HG02642 (cell line): Measurements from ENCODE around the gene HTRA3.

Source experiments
- ATAC-seq: cut with Tn5 transposase; IDR thresholded peaks from one replicate; pipeline ENCODE4 v1.9.1; 2021; ENCODE audit warnings: mild to moderate bottlenecking; ENCODE audit not compliant: unreplicated experiment, poor library complexity

HTRA3 gene

DNA sequence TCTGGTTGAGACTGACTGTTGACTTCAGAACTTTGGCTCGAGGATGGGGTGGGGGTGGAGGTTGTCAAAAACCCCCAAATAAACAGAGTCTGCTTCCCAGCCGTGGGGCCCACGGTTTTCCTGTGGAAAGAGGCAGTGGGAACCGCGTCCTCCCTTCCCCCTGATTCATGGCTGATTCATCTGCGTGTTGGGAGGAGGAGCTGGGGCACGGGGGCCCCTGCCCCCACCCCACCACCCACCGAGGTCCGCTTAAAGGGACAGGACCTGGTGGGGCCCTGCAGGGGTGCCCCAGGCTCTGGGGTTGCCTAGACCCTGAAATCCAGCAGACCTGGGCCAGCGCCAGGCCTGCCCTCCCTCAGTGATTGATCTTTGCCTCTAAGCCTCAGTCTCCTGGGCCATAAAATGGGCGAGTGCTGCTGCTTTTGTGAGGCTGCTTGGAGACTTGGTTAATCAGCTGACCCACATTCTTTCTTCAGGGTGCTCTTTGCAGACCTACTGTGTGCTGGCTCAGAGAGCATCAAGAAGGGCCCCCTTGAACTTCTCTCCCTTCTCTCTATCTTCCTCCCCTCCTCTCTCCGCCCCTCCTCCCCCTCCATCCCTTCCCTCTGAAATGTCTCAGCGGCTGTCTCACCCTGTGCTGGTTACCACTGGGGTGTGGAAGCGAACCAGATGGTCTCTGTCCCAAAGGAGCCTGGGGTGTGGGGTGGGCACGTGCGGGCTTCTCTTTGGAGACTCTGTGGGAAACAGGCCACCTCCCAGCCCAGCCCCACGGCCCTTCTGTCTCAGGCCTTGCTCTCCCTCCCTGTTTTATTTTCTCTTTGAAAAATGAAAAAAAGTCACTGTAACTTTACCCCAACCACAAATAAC, 9.1 kb downstream of the HTRA3 start:
- ATAC-seq, result no peak

DNA sequence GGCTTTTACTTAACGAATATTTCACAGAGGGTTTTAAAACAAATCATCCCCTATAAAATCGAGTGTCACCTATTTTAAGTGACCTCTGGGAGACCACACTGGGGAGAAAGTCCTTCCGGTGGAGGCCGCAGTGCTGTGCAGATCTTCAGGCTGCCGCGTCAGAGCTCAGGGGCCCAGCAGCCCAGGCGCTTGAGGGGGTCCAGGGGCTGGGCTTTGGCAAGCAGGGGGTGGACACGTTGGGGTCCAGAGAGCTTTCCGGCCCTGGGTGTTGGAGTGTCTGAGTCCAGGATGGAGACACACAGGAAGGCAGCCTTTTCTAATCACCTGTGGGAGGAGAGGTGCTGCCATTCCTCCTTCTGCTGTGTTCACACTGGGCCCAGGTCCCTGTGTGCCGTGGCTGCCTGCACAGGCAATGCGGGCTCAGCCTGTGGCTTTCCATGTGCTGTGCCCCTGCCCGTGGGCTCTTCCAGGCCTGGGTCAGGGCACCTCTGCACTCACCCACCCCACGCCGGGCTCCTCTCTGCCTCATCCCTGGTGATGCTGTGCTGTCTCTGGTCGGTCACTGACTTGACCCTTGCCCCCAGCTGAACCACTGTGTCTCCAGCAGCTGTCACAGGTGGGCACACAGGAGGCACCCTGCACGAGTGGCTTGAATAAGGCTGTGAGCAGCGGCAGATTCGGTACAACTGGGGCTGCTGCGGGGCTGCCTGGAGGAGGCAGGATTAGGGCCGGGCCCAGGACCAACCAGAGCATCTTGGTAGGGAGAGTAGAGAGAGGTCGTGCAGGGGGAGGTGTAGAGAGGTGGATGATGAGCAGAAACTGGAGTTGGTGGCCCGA, 10.0 kb downstream of the HTRA3 start:
- no peak for ATAC-seq

DNA sequence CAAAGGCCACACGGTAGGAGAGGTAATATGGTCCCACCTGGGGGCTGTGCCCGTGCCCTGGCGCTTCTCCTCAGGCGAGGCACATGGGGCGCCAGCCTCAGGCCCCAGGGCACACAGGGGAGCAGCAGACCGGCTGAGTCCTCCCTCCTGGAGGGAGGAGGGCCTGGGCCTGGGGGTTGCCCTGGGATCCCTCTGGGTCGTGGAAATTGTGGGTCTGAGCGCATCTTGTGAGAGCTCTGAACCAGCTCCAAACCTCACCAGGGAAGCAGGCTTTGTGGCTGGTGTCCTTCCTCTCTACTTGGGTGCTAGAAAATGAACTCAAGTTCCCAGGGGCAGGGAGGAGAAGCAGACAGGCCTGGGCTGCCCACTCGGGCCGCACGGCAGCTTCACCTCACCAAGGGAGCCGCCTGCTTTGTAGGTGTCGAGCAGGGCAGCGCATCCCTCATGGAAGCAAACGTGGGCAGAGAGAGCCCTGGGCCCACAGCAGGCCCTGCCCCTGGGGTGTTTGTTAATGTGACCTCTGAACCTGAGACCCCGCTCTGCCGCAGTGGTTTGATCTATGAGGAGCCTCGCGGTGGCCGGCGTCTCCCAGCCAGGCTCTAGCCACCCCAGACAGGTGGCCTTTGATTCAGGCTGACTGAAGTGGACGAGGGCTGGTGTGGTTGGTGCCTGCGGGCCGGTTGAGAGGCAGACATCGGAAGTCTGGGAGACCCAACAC, 10.8 kb downstream of the HTRA3 start:
- ATAC-seq, result no peak

DNA sequence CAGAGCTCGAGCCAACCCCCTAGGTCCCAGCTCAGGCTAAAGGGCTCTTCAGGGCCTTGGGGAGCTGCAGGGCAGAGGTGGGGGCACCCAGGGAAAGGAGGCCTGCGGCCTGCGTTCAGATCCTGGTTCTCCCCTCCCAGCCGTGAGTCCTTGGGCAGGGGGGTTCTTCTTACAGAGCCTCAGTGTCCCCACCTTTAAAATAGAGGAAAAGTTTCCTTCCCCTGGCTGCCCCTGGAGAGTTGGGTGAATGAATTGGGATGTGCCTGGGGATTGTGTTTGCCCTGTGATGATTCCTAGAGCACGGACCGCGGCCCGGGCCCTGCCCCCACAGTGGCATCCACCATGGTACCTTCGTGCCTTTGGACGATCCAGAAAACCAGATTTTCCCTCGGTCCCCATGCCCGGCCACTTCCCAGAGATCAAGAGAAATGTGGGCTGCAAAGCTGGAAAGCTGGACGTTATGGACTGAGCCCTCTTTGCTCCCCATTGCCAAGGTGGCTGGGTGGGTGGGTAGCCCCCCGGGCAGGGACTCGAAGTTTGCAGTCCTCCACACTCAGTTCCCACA, 11.4 kb downstream of the HTRA3 start:
- no peak for ATAC-seq

DNA sequence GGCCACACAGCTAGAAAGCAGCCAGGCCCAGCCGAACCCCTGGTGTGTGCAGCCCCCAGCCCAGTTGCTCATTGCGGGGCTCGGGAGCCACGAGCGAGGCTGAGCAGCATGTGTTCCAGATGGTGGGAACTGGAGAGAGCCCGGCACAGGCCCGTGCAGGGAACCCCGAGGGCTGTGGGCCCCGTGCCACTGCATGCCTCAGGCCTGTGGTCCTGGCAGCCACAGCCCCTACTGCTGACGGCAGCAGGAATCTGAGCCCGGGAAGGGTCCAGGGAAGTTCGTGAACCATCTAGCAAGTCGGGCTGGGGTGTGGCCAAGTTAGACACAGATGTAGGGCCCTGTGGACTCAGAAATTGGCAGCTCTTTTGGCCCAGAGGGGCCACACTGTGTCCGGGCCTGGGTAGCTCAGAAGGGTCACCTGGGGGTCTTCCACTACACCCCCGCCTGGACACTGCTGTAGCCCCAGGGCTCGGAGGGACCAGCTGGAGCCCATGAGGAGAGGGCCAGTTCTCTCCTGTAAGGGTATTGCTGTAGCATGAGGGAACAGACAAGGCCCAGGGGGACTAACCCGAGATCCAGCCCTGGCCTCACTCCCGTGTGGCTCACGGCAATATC, 12.1 kb downstream of the HTRA3 start:
- ATAC-seq, result no peak

DNA sequence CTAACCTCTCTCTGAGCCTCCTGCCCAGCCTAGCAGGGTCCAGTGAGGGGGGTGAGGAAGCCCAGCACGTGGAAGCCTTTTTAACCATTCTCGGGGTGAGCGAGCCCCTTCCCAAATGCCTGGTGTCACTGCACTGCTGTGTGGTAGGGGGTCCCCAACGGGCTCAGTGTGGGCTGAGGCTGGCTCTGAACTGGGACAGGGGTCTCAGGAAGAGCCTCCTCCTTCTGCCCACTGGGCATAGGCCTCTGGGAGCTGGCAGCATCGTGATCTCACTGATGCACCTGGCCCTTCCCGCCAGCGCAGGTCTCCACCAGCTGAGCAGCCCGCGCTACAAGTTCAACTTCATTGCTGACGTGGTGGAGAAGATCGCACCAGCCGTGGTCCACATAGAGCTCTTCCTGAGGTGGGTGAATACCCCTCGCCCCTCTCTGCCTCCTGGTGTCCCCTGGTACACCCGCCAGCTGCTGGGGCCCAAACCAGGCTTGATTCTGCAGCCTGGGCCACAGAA, 12.6 kb downstream of the HTRA3 start:
- no peak for ATAC-seq

DNA sequence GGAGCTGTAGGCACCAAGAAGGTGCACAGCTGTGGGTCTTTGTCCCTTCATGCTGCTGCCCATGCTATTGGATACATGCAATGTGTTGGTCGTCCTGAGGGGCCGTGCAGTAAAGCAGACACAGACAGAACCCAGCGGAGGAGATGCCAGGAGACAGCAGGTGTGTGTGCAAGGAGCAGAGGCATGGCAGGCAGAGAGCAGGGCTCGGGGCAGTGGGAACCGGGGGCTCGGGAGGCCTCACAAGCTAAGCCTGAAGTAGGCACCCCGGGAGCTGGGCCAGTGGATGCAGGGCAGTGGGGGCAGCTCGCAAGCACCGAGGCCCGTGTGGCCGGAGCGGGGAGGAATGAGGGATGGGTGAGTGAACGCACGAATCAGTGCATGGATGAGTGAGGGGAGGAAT, 13.2 kb downstream of the HTRA3 start:
- no peak for ATAC-seq

DNA sequence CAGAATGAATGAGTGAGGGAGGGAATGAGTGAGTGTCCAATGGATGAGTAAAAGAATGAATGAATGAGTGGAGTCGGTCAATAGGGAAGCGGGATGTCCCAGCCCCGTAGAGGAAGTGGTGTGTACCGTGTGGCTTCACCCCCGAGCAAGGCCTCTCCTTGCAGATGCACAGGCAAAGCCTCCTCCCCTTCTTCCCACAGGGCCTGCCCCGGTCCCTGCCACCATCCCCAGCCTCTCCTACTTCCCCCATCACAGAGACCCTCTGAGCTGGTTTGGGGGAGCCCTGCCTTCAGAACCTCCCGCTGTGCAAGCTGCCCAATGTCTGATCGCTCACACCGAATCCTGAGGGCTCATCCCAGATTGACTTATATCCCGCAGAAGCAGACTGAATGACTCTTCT, 13.6 kb downstream of the HTRA3 start:
- no peak for ATAC-seq

DNA sequence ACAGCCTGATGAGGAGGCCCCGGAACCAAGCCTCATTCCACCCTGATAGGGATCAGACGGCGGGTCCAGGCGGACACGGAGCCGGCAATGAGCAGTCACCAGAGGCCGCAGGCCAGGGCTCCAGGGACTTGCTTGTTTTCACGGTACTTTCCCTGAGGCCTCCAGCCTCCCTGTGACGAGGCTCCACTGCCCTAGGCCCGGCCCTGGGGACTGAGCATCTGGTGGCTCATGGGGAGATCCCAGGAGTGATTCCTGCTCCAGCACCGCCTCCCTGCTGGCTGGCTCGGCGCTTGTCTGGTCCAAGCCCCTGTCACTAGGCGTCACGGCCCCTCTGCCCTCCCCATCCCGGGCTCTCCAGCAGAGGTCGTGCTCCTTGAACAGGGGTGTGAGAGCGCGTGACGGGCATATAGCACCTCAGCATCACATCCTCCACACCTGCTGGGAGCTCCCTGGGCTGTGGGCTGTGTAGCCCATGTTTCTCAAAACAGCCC, 14.1 kb downstream of the HTRA3 start:
- no peak for ATAC-seq

DNA sequence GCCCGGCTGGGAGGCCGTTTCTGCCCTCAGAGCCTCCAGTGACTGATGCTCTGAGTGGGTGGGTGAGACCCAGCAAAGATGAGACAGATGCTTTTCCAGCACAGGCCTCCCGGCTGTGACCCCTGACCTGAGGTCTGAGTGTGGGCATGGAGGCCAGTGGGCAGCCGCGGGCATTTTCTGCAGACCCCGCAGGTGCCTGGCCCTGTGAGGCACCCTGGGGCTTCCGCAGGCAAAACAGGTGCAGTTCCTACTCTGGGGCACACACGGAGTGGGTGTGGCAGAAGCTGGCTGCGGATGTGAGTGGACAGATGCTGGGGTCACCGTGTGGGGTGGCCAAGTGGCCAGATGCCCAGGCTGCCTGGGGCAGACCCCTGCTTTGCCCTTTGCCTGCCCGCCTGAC, 14.8 kb downstream of the HTRA3 start:
- no peak for ATAC-seq

DNA sequence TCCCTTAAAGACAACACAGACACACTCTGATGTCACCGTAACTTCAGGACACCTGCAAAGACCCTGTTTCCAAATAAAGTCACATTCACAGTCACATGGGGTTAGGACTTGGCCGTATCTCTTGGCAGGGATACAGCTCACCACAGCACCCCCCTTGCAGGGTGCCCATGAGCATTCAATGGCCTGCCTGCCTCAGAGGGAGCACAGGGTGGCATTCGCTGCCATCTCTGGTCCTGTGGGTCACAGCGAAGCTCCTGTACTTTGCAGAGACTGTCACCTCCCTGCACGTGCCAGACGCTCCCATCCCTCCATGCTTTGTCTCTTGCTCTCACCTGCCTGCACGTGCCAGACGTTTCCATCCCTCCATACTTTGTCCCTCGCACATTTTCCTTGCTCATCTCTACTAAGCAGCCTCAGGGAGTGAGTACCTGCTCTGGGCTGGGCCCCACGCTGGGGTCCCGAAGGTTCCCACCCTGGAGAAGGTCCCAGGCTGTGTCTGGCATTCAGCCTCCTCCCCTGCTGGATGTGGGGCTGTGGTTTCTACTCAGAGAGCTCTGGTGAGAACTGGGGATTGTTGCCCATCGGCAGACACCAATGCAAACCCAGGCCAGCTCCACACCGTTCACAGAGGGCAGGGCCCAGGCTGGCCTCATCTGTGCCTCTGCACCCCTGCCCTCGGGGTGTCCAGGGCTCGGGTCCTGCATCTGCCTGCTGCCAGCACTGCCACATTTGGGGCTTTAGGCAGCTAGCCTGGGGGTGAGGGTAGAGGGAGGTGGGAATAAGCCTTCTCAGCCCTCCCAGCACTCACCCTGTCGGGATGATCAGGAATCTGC, 15.8 kb downstream of the HTRA3 start:
- ATAC-seq, result no peak

DNA sequence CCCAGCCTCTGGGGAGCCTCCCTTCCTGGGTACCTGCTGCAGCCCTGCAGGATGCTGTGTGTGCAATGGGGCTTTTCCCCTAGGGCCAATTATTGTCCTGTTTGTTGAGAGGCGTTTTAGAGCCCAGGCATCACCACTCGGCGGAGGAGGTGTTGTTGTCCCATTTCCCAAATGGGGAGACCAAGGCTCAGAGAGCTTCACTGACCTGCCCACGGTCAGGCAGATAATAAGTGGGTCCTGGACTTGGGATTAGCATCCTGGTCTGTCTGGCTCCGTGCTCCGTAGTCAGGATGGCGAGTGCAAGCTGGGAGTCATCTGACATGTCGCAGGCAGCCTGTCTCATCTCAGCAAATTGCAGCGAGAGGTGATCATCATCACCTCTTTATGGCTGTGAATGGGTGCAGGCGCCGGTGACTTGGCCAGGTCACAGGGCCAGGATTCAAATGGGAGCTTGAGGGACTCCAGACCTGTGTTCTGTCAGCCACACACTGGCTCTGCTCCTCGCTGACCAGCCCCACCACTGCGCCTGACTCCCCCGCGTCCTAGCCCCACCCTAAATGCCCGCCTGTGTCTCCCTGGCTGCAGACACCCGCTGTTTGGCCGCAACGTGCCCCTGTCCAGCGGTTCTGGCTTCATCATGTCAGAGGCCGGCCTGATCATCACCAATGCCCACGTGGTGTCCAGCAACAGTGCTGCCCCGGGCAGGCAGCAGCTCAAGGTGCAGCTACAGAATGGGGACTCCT, 16.6 kb downstream of the HTRA3 start:
- ATAC-seq, result no peak

DNA sequence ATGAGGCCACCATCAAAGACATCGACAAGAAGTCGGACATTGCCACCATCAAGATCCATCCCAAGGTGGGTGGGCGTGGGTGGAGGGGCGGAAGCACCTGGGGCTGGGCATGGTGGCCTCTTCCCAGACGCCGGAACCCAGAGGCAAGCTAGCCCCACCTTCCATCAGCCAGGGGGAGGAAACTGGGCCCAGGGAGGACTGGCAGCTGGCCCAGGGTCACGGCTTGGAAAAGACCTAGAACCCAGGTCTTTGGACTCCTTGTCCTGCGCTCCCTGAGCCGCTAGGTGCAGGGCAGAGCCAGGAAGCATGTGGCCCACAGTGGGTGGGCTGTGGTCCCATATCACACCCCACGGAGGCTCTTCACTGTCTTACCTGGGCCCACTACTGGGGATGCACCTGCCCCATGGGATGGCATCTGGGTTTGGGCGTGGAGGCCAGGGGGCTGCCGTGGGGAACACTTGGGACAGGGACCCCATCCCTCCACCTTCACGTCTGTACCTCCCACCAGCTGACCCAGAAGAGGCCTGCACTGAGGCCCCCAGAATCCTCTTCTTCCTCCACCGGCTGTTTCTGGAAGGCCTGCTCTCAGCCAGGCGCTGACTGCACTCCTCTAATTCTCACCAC, 17.3 kb downstream of the HTRA3 start:
- ATAC-seq, result no peak

DNA sequence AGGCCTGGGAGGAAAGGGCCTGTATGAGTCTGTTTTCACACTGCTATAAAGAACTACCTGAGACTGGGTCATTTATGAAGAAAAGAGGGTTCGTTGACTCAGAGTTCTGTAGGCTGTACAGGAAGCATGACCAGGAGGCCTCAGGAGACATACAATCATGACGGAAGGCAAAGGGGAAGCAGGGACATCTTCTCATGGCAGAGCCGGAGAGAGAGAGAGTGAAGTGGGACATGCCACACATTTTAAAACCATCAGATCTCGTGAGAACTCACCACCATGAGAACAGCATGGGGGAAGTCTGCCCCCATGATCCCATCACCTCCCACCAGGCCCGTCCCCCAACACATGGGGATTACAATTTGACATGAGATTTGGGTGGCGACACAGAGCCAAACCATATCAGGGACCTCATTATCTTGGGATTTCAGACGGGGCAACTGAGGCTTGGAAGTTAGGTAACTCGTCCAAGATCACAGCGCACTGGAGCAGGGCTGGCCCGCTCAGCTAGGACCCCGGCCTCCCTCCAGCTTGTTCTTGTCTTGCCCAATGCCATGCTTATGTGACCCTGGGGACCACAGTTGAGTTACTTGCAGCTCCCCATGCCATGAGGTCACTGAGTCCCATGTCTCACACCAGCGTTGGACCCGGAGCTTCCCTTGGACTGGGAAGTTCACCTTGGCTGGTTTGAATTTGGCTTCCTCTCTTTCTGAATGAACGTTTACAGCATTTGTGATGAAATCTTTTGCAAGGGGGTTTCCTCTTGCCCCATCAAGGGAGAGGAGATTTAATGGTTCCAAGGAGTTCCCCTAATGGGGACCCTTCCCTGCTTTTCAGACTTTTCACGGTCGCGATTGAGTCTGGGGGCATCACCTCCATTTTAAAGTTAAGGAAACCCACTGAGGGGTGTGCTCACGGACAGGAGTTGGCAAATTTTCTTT, 18.1 kb downstream of the HTRA3 start:
- no peak for ATAC-seq

DNA sequence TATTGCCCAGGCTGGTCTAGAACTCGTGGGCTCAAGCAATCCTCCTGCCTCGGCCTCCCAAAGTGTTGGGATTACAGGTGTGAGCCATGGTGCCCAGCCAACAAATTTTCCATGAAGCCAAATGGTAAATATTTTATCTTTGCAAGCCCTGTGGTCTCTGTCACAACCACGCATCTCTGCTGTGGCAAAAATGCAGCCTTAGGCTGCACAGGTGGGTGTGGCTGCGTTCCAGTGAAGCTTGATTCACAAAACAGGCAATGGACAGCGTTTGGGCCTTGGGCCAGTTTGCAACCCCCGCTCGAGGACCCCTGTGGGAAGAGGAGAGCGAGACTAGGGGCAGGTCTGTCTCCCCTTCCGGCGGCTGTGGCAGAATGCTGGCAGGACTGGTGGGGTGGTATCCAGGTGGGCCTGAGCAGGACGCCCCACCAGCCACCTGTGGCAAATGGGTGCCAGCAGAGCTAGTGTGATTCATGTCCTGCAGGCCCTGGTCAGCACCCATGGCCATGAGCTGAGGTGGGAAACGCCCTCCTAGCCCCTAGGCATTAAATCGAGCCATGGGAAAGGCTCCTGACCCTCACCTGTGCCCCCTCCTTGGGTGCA, 19.7 kb downstream of the HTRA3 start:
- ATAC-seq, result no peak

DNA sequence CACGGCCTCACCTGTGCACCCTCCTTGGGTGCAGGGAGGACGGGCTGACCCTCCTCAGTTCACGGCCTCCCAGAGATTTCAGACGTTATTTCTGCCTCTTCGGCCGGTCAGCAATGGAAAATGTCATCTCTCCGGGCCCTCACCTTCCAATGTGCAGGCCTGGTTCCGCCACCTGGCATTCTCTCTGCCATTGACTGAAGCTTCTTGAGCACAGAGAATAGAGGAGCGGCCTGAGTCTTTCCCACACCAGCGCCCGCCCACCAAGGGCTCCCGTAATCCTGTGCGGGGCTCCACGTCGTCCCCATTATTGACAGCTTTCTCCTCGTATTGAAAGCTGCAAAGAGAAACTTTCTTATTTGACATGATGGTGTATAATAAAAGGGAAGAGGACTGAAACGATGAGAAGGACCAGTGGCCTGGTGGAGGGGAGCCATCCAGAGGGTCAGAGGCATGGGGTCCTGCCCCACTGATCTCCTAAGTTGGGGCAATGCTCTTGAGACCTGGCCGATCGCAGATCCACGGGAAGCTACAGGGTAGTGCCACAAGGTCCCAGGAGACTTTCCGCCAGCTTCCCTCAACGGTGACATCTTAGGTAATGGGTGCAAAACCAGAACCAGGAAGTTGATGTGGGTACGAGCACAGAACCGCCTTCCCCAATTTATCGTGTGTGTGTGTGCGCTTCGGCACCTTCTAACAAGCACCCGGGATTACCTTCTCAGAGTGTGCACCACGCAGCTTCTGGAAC, 20.6 kb downstream of the HTRA3 start:
- ATAC-seq, result no peak
